GM10248 (cell line): ENCODE measurements around the gene TMEM18.

Experiments used
- CTCF ChIA-PET: fragments of 300-600 bp; sonication (Branson Sonifier 250); formaldehyde crosslinking; extraction: SDS; loops from one replicate; lab custom pipeline; 2021; ENCODE audit warnings: antibody characterized with exemption; lab: Yijun Ruan, JAX
- POLR2A ChIA-PET: fragments of 350-650 bp; sonication (Branson Sonifier 250); formaldehyde crosslinking; extraction: SDS; loops from one replicate; lab custom pipeline; 2020; ENCODE audit warnings: antibody characterized with exemption; lab: Yijun Ruan, JAX
- DNase-seq: peaks from one replicate; pipeline ENCODE4 v3.0.0; 2012; ENCODE audit errors: extremely low spot score
- CTCF ChIP-seq: IDR thresholded peaks from 2 replicates; pipeline ENCODE4 v1.5.1; 2012; ENCODE audit warnings: mild to moderate bottlenecking, low read depth; ENCODE audit errors: extremely low read depth, missing control alignments, control extremely low read depth

Gene TMEM18

GRCh38 chr2:666441-666840 lies 10.8 kb downstream of the TMEM18 start:
- no peak for TF ChIP-seq CTCF
- ChIA-PET POLR2A (no interaction called here), CTCF (no interaction called here)
- DNase-seq: no peak

GRCh38 chr2:665340-666073 lies 11.7 kb downstream of the TMEM18 start:
- ChIA-PET POLR2A (no interaction called here), CTCF (no interaction called here)
- TF ChIP-seq CTCF: no peak
- DNase-seq: no peak

GRCh38 chr2:664063-664462 lies 13.1 kb downstream of the TMEM18 start:
- CTCF ChIA-PET: no interaction called here
- POLR2A ChIA-PET: no interaction called here
- no peak for TF ChIP-seq CTCF
- DNase-seq: no peak

- POLR2A ChIA-PET: no interaction called here
- DNase-seq: no peak
- CTCF ChIA-PET: no interaction called here
- TF ChIP-seq CTCF: no peak
Measured at GRCh38 chr2:663221-663620, 14.0 kb downstream of the TMEM18 start.

- no peak for TF ChIP-seq CTCF
- ChIA-PET POLR2A (no interaction called here), CTCF (no interaction called here)
- no peak for DNase-seq
Measured at GRCh38 chr2:661360-661635, 15.9 kb downstream of the TMEM18 start.

GRCh38 chr2:660586-661359 lies 16.4 kb downstream of the TMEM18 start:
- no peak for TF ChIP-seq CTCF
- CTCF ChIA-PET: no interaction called here
- no peak for DNase-seq
- POLR2A ChIA-PET: no interaction called here
